Astrocyte (in vitro differentiated cells and primary cell): ENCODE data around the gene DHRS9. TPM values are rescaled to one million over a fixed set of nuclear protein-coding genes. Genes with fewer than 3 reads are reported as not detected.
A peak's percentile ranks its signal among the peaks of the same experiment; 100 is the strongest.

Source experiments
- DNase-seq: peaks from one replicate; pipeline ENCODE4 v3.0.0-alpha.2; 2010; ENCODE audit warnings: low read depth
- FAIRE-seq: peaks from 2 replicates; lab custom pipeline; 2011; peaks lifted over from hg19 to GRCh38; lab: Jason Lieb, UNC
- H2AFZ ChIP-seq: 2 replicates; pipeline ENCODE4 v1.6.0; 2012; ENCODE audit warnings: low read depth, low read length, inconsistent platforms
- H3K27ac ChIP-seq: 2 replicates; pipeline ENCODE4 v1.5.1; 2011; ENCODE audit warnings: low read depth, low read length, inconsistent platforms
- H3K27me3 ChIP-seq: 2 replicates; pipeline ENCODE4 v1.6.0; 2011; ENCODE audit warnings: low read length, inconsistent platforms; ENCODE audit not compliant: insufficient read depth
- H3K36me3 ChIP-seq: 2 replicates; pipeline ENCODE4 v1.5.1; 2011; ENCODE audit warnings: low read length, inconsistent platforms; ENCODE audit not compliant: insufficient read depth
- H3K4me1 ChIP-seq: 2 replicates; pipeline ENCODE4 v1.5.1; 2011; ENCODE audit warnings: low read length, inconsistent platforms; ENCODE audit not compliant: insufficient read depth
- H3K4me2 ChIP-seq: 2 replicates; pipeline ENCODE4 v1.6.0; 2012; ENCODE audit warnings: low read length, inconsistent platforms
- H3K4me3 ChIP-seq: 2 replicates; pipeline ENCODE4 v1.5.1; 2011; ENCODE audit warnings: low read depth, mild to moderate bottlenecking, low read length, inconsistent platforms; ENCODE audit not compliant: insufficient read depth
- H3K79me2 ChIP-seq: 2 replicates; pipeline ENCODE4 v1.6.0; 2012; ENCODE audit warnings: mild to moderate bottlenecking, low read length, inconsistent platforms; ENCODE audit not compliant: insufficient read depth
- H3K9ac ChIP-seq: 2 replicates; pipeline ENCODE4 v1.6.0; 2012; ENCODE audit warnings: mild to moderate bottlenecking, low read length, inconsistent platforms
- H3K9me3 ChIP-seq: 2 replicates; pipeline ENCODE4 v1.5.1; 2012; ENCODE audit warnings: low read depth, mild to moderate bottlenecking, low read length, inconsistent platforms; ENCODE audit not compliant: insufficient read depth
- H4K20me1 ChIP-seq: 2 replicates; pipeline ENCODE4 v1.6.0; 2012; ENCODE audit warnings: low read length, inconsistent platforms; ENCODE audit not compliant: insufficient read depth
- H3K27ac Mint-ChIP-seq: one replicate; pipeline ENCODE4 v1.8.0; 2021; ENCODE audit warnings: mild to moderate bottlenecking, mixed read lengths; ENCODE audit not compliant: unreplicated experiment
- H3K27me3 Mint-ChIP-seq: one replicate; pipeline ENCODE4 v1.8.0; 2021; ENCODE audit warnings: low read depth, mixed read lengths; ENCODE audit not compliant: unreplicated experiment
- H3K36me3 Mint-ChIP-seq: one replicate; pipeline ENCODE4 v1.8.0; 2021; ENCODE audit warnings: low read depth, mixed read lengths; ENCODE audit not compliant: unreplicated experiment
- H3K4me1 Mint-ChIP-seq: one replicate; pipeline ENCODE4 v1.8.0; 2021; ENCODE audit warnings: low read depth, mixed read lengths; ENCODE audit not compliant: unreplicated experiment
- H3K4me3 Mint-ChIP-seq: one replicate; pipeline ENCODE4 v1.8.0; 2021; ENCODE audit warnings: mild to moderate bottlenecking, moderate library complexity, mixed read lengths; ENCODE audit not compliant: unreplicated experiment
- H3K9me3 Mint-ChIP-seq: one replicate; pipeline ENCODE4 v1.8.0; 2021; ENCODE audit warnings: mild to moderate bottlenecking, mixed read lengths; ENCODE audit not compliant: unreplicated experiment
- EZH2 ChIP-seq: IDR thresholded peaks from 2 replicates; pipeline ENCODE4 v1.6.1; 2012; ENCODE audit warnings: mild to moderate bottlenecking, low read length, inconsistent platforms; ENCODE audit not compliant: insufficient read depth
- total RNA-seq: library from RNA; stranded (reverse); gene quantifications from 2 replicates; pipeline ENCODE4 v1.2.1, GENCODE V29; 2021
- TF ChIP-seq, protein P1 (sequence below): IDR thresholded peaks from 2 replicates; pipeline ENCODE4 v1.5.1; 2011; ENCODE audit warnings: low read depth, mild to moderate bottlenecking, inconsistent platforms, low read length, moderate library complexity; ENCODE audit not compliant: insufficient read depth

The DHRS9 gene
- total RNA-seq, 1 donor from 2014 or later: not detected

DNA sequence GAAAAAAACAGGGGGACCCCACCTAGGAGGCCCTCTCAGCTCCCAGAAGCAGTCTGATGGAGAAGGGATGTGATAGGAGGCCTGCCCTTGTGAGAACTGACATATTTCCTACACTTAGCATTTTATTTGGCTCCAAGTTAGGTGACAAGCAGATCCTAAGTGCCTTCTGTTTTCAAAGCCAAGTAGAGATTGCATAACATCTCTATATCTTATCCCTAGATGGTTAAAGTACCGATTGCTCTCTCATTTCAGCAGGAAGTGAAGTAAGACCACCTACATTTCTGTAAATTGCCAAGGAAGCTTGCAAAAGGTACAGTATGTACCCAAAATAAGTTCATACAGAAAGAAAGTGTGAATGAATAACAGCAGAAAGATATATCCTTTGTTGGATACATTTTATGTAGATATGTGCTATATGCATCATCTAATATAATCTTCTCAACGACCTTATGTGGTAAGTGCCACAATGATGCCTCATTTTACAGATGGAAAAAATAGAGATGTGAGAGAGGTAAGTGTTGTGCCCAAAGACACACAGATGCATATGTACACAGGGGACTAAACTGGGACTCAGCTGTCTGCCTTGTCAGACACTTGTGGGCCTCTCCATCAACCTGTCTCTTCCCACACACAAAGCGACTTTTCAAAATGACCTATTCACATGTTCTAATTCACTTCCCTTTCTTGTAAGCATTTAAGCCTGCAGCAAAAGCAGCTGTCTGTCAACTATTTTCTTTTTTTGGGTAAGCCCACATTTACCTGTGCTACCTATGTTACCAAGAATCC, 38.9 kb downstream of the DHRS9 start:
- Histone ChIP-seq H3K9ac (no peak overlapping the region), H3K27ac (no peak overlapping the region), H3K27me3 (peaks cover 8% of the 10 kb centered on the region), H3K4me3 (no peak overlapping the region), H3K79me2 (no peaks in the 10 kb centered on the region), H3K4me1 (peaks cover 5% of the 10 kb centered on the region), H3K36me3 (no peaks in the 10 kb centered on the region), H4K20me1 (no peaks in the 10 kb centered on the region), H3K4me2 (no peak overlapping the region), H2AFZ (no peak overlapping the region), H3K9me3 (no peaks in the 10 kb centered on the region)
- Mint-ChIP-seq H3K9me3 (no peaks in the 10 kb centered on the region), H3K4me3 (no peak overlapping the region), H3K27ac (no peak overlapping the region), H3K4me1 (no peaks in the 10 kb centered on the region), H3K27me3 (peaks cover 25% of the 10 kb centered on the region), H3K36me3 (no peaks in the 10 kb centered on the region)
- TF ChIP-seq EZH2: no peak
- TF ChIP-seq, protein P1, sequence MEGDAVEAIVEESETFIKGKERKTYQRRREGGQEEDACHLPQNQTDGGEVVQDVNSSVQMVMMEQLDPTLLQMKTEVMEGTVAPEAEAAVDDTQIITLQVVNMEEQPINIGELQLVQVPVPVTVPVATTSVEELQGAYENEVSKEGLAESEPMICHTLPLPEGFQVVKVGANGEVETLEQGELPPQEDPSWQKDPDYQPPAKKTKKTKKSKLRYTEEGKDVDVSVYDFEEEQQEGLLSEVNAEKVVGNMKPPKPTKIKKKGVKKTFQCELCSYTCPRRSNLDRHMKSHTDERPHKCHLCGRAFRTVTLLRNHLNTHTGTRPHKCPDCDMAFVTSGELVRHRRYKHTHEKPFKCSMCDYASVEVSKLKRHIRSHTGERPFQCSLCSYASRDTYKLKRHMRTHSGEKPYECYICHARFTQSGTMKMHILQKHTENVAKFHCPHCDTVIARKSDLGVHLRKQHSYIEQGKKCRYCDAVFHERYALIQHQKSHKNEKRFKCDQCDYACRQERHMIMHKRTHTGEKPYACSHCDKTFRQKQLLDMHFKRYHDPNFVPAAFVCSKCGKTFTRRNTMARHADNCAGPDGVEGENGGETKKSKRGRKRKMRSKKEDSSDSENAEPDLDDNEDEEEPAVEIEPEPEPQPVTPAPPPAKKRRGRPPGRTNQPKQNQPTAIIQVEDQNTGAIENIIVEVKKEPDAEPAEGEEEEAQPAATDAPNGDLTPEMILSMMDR: no peak
- DNase-seq (no peak), FAIRE-seq (no peak)

DNA sequence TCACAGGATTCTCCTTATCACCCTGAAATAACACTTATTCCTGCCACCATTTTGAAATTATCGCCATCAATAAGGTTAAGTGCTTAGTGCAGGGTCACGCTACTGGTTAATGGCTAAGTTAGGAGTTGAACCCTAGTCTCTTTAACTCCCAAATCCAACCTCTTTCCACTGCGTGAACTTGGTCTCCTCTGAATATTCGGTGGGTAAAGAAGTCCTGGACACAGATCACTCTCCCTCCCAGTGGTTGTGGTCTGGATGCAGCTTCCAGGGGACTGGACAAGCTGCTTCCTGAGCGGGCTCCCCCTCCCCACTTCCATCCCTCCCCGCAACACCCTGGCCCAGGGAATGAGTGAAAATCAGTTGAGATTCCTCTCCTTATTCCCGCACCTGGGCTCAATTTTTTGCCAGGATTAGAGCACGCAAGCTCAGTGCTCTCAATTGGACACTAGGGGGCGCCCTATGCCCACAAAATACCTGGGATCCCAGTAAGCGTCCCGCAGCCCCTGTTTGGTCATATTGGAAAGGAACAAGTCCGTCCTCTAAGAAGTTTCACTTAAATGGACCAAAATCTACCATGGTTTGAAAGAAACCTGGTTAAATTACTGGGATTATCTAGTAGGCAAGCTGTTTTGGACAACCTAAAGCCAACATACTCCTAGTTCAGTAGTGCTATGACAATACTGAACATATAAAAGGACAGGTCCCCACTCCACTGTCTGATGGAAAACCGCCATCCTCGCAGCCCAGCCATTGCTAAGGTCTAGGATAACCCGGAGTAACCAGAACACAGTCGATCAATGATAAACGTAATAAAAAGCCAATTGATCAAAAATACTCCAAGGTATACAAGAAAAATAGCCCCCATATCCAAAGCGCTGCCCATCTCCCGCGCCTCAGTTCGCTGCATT, 40.4 kb downstream of the DHRS9 start:
- Histone ChIP-seq H3K9ac (no peak overlapping the region), H2AFZ (peak overlapping the region; percentile 44), H3K4me2 (peak overlapping the region; percentile 77), H3K27ac (no peak overlapping the region), H3K79me2 (no peaks in the 10 kb centered on the region), H3K4me1 (peaks cover 5% of the 10 kb centered on the region), H4K20me1 (no peaks in the 10 kb centered on the region), H3K36me3 (no peaks in the 10 kb centered on the region), H3K9me3 (no peaks in the 10 kb centered on the region), H3K27me3 (peaks cover 8% of the 10 kb centered on the region), H3K4me3 (no peak overlapping the region)
- no peak overlapping the region for H3K27ac Mint-ChIP-seq
- no peak overlapping the region for H3K4me3 Mint-ChIP-seq
- DNase-seq: peak; percentile 40
- H3K36me3 Mint-ChIP-seq: no peaks in the 10 kb centered on the region
- no peaks in the 10 kb centered on the region for H3K4me1 Mint-ChIP-seq
- no peak for FAIRE-seq
- TF ChIP-seq, protein P1: peak; percentile 85
- no peak for TF ChIP-seq EZH2
- H3K9me3 Mint-ChIP-seq: no peaks in the 10 kb centered on the region
- peaks cover 25% of the 10 kb centered on the region for H3K27me3 Mint-ChIP-seq
